Thymus (tissue), 11 donors: ENCODE results near the gene LIME1. TPM values are rescaled to one million over a fixed set of nuclear protein-coding genes. Genes with fewer than 3 reads are reported as not detected.

Experiments
- DNase-seq, 9 donors: peaks; one replicate each; pipeline ENCODE4 v3.0.0-alpha.2; 2013; ENCODE audit warnings: low spot score in 9 of 9, low read depth in 6 of 9, missing footprints in 1 of 9
- H3K27ac ChIP-seq, 2 donors: one replicate each; pipeline ENCODE4 v1.5.1; 2013; ENCODE audit warnings: control low read depth in 1 of 2, low read depth in 1 of 2, low read length in 1 of 2, mild to moderate bottlenecking in 1 of 2, moderate library complexity in 1 of 2
- H3K27me3 ChIP-seq, 2 donors: one replicate each; pipeline ENCODE4 v1.5.1; 2013; ENCODE audit warnings: low read length in 1 of 2; ENCODE audit not compliant: control insufficient read depth in 2 of 2, insufficient read depth in 1 of 2
- H3K36me3 ChIP-seq, 2 donors: one replicate each; pipeline ENCODE4 v1.5.1; 2013; ENCODE audit warnings: low read length in 1 of 2, mild to moderate bottlenecking in 1 of 2, moderate library complexity in 1 of 2; ENCODE audit not compliant: control insufficient read depth in 2 of 2, insufficient read depth in 2 of 2
- H3K4me1 ChIP-seq, 2 donors: one replicate each; pipeline ENCODE4 v1.5.1; 2013; ENCODE audit warnings: low read length in 2 of 2; ENCODE audit not compliant: control insufficient read depth in 2 of 2, insufficient read depth in 2 of 2
- H3K4me3 ChIP-seq, 2 donors: one replicate each; pipeline ENCODE4 v1.5.1; 2013; ENCODE audit warnings: low read length in 2 of 2, control low read depth in 1 of 2, mild to moderate bottlenecking in 1 of 2
- H3K9me3 ChIP-seq, 2 donors: one replicate each; pipeline ENCODE4 v1.5.1; 2013; ENCODE audit warnings: low read length in 1 of 2, mild to moderate bottlenecking in 1 of 2; ENCODE audit not compliant: control insufficient read depth in 2 of 2, insufficient read depth in 1 of 2
- WGBS: extraction: QIAGEN DNeasy Blood & Tissue Kit; methylation state at CpG from one replicate; pipeline ENCODE4 v1.1.7; 2013; 5-methylcytosine and 5-hydroxymethylcytosine counted together
- polyA plus RNA-seq: library from polyadenylated mRNA; stranded (reverse); fragments of 200-250 nt; gene quantifications from one replicate; pipeline ENCODE4 v1.2.3, GENCODE V29; 2013
- total RNA-seq: library from RNA; stranded (reverse); fragments of 120-200 nt; gene quantifications from one replicate; pipeline ENCODE4 v1.2.4, GENCODE V29; 2013
- donor health status: healthy.

LIME1 gene
- total and polyA plus RNA-seq, 2 donors = 80.5 to 181 TPM

DNA sequence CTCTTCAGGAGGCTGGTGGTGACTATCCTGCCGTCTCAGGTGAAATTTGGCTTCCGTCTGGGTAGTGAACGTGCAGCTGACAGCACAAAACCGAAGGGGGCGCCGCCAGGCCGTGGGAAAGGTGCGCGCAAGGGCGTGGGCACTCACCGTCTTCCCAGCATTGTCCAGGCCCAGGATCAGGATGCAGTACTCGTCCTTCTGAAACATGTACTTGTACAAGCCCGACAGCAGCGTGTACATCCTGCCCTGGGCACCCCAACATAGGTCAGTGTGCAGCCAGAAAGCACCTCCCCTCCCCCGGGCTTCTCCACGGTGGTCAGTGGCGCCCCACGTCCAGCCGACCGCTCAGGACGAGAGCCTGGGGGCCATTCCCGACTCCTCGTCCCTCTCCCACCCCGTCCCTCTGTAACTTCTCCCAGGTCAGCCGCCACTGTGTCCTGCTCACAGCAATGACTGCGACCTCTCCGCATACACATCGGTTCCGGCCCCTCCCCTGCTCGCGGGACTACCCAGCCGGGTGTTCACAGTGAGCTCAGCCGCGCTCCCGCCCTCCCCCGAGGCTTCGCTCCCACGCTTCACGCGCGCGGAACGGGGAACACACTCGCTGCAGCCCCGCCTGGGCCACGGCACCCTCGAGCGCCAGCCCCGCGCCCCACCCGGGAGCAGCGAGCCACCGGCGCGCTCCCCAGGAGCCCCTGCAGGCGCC lies 29.5 kb upstream of the LIME1 start:
- Histone ChIP-seq H3K4me3 (peak overlapping the region; percentile 64 to 96), H3K36me3 (peaks cover 47 to 51% of the 10 kb centered on the region in 2 donors), H3K27ac (peak overlapping the region; percentile 87 to 93), H3K9me3 (no peaks in the 10 kb centered on the region), H3K4me1 (peaks cover 20 to 25% of the 10 kb centered on the region in 2 donors), H3K27me3 (no peaks in the 10 kb centered on the region)
- WGBS = 3% methylated on average over 56 of the region's 56 CpGs
- DNase-seq = peak in 6 of 9 donors; percentile 37 to 78 (median 58)

DNA sequence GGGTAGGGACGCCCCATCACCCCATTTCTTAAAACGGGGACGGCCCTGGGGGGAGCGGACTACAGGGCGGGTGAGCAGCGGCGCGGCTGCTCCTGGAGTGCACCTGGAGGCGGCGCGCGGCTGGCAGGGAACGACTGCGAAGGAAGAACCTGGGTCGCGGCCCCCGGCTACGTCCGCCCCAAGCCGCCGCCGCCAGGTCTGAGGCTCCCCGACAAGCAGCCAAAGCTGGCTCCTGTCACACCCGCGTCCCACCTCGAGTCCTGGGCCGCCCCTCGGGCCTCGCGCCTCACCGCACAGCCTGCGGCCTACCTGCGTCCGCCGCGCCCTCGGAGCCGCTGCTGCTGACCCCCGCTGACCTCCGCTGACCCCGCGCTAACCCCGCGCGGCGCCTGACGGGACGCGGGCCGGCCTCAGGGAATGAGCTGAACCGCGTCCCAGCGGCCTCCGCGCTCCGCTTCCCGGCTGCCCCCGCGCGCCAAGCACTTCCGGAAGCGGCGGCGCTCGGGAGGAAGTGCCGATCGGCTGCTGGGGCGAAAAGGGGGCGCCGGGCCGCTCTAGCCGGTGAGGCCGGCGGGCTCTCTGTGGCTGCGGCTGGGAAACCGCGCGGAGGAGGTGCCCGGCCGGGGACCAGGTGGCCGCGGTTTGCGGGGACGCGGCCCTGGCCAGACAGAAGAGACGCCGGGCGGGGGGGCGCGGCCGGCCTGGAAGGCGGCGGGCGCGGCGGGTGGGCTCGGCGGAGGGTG lies 28.7 kb upstream of the LIME1 start, which contains the start of the genes ARFRP1 and ZGPAT:
Gene ARFRP1, minus strand, starts transcription at position 419 of the 743 bp plus-strand sequence. CDS start 885 bp downstream, outside the sequence.
Gene ZGPAT, plus strand, starts transcription at position 482 of the 743 bp plus-strand sequence. CDS start 542 bp downstream, outside the sequence.
- Histone ChIP-seq H3K27me3 (no peaks in the 10 kb centered on the region), H3K9me3 (no peaks in the 10 kb centered on the region), H3K36me3 (peaks cover 47 to 58% of the 10 kb centered on the region in 2 donors), H3K4me1 (peaks cover 20 to 25% of the 10 kb centered on the region in 2 donors), H3K4me3 (peak within 1 kb of the TSS; percentile 64 to 96), H3K27ac (peak within 1 kb of the TSS; percentile 87 to 93)
- DNase-seq = peak; percentile 58 to 94 (median 82)
- WGBS = under 1% methylated on average over 98 of the region's 98 CpGs

DNA sequence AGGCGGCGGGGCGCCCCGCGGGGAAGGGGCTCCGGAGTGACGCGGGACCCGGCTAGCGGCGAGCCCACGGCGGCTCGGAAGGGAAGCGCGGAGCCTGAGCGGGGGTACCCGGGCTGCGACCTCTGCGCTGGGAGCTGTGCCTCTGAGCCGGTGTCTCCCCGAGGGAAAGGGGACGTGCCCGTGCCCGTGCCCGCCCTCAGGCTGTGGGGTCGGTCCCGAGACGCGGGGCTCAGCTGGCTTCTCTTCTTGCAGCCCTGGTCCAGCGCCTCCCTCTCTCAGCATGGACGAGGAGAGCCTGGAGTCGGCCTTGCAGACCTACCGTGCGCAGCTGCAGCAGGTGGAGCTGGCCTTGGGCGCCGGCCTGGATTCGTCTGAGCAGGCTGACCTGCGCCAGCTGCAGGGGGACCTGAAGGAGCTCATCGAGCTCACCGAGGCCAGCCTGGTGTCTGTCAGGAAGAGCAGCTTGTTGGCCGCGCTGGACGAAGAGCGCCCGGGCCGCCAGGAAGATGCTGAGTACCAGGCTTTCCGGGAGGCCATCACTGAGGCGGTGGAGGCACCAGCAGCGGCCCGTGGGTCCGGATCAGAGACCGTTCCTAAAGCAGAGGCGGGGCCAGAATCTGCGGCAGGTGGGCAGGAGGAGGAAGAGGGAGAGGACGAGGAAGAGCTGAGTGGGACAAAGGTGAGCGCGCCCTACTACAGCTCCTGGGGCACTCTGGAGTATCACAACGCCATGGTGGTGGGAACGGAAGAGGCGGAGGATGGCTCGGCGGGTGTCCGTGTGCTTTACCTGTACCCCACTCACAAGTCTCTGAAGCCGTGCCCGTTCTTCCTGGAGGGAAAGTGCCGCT lies 27.9 kb upstream of the LIME1 start:
- WGBS = 32% methylated on average over 66 of the region's 67 CpGs
- Histone ChIP-seq H3K27ac (peak overlapping the region; percentile 26 to 89), H3K4me3 (peak overlapping the region; percentile 64 to 96), H3K4me1 (peaks cover 20 to 23% of the 10 kb centered on the region in 2 donors), H3K27me3 (no peaks in the 10 kb centered on the region), H3K9me3 (no peaks in the 10 kb centered on the region), H3K36me3 (peaks cover 44 to 59% of the 10 kb centered on the region in 2 donors)
- peak in 1 of 9 donors; percentile 28 for DNase-seq

GRCh38 chr20:63709149-63709527 lies 27.3 kb upstream of the LIME1 start:
- H3K4me3 ChIP-seq = peak overlapping the region in 1 of 2 donors; percentile 64
- no peak overlapping the region for H3K27ac ChIP-seq

DNA sequence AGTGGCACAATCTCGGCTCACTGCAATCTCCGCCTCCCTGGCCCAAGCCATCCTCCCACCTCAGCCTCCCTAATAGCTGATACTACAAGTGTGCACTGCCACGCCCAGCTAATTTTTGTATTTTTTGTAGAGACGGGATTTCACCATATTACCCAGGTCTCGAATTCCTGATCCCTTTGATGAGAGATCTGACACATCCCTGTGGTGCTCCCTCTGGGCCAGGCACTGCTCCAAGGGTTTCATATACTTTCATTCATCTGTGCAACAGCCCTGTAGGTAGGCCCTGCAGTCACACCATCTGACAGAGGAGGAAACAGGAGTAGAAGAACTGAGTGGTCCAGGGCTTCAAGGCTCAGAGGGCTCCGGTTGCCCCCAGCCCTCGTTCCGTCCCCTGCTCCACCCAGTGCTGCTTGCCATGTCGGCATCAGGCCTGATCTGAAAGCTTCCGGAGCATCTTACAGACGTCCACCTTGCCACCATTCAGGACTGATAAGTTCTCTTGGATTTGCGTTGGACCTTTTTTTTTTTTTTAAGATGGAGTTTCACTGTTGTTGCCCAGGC lies 25.3 kb upstream of the LIME1 start:
- peaks cover 30 to 52% of the 10 kb centered on the region in 2 donors for H3K36me3 ChIP-seq
- WGBS = 93% methylated on average over 12 of the region's 12 CpGs
- H3K9me3 ChIP-seq = peaks cover 2 to 19% of the 10 kb centered on the region in 2 donors
- H3K27me3 ChIP-seq = no peaks in the 10 kb centered on the region
- no peak overlapping the region for H3K4me3 ChIP-seq
- no peak for DNase-seq
- H3K27ac ChIP-seq = no peak overlapping the region
- peaks cover 19 to 20% of the 10 kb centered on the region in 2 donors for H3K4me1 ChIP-seq

More at GRCh38 chr20:63709149-63709527, 27.3 kb upstream of the LIME1 start:
- WGBS = 96% methylated on average over 17 of the region's 17 CpGs
- Histone ChIP-seq H3K27me3 (no peaks in the 10 kb centered on the region), H3K36me3 (peaks cover 39 to 56% of the 10 kb centered on the region in 2 donors), H3K9me3 (peaks cover 0 to 3% of the 10 kb centered on the region in 2 donors), H3K4me1 (peaks cover 20 to 23% of the 10 kb centered on the region in 2 donors)
- DNase-seq = no peak

DNA sequence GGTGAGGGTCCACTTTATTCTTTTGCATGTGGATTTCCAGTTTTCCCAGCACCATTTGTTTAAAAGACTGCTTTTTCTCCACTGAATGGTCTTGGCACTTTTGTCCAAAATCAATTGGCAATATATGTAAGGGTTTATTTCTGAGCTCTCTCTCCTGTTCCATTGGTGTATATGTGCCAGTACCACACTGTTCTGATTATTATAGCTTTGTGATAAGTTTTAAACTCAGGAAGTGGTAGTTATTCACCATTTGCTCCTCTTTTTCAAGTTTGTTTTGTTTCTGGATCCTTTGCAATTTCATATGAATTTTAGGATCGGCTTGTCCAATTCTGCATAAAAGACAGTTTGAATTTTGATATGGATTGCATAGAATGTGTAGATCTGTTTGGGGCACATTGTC lies 24.3 kb upstream of the LIME1 start:
- Histone ChIP-seq H3K27me3 (no peaks in the 10 kb centered on the region), H3K9me3 (peaks cover 2 to 19% of the 10 kb centered on the region in 2 donors), H3K27ac (no peak overlapping the region), H3K4me3 (no peak overlapping the region), H3K36me3 (peaks cover 27 to 55% of the 10 kb centered on the region in 2 donors), H3K4me1 (peaks cover 12% of the 10 kb centered on the region in 2 donors)
- WGBS = 97% methylated on average over 1 of the region's 1 CpG
- no peak for DNase-seq

DNA sequence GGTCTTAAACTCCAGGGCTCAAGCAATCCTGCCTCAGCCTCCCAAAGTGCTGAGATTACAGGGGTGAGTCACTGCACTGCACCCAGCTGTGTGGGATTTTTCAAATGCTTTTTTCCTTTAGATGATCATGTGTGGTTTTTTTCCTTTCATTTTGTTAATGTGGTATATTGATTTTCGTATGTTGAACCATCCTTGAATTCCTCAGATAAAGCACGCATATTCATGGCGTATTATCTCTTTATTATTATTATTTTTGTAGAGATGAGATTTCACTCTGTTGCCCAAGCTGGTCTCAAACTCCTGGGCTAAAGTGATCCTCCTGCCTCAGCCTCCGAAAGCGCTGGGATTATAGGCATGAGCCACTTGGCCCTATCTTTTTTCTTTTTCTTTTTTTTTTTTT lies 21.6 kb upstream of the LIME1 start:
- no peak for DNase-seq
- Histone ChIP-seq H3K27me3 (no peaks in the 10 kb centered on the region), H3K4me1 (peaks cover 0 to 3% of the 10 kb centered on the region in 2 donors), H3K27ac (no peak overlapping the region), H3K36me3 (peaks cover 39 to 65% of the 10 kb centered on the region in 2 donors), H3K9me3 (peaks cover 4 to 29% of the 10 kb centered on the region in 2 donors), H3K4me3 (no peak overlapping the region)
- WGBS = 99% methylated on average over 5 of the region's 5 CpGs

DNA sequence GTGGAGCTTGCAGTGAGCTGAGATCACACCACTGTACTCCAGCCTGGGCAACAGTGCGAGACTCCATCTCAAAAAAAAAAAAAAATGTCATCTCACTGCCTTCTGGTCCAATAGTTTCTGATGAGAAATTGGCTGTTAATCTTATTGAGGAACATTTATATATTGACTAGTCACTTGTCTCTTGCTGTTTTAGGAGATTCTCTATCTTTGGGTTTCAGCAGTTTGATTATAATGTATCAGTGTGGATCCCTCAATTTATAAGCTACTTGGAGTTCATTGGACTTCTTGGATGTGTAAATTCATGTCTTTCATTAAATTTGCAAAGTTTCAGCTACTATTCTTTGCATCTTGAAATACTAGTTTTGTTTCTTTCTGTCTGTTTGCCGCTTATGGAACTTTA lies 17.5 kb upstream of the LIME1 start:
- Histone ChIP-seq H3K36me3 (peaks cover 46 to 62% of the 10 kb centered on the region in 2 donors), H3K9me3 (peaks cover 4 to 28% of the 10 kb centered on the region in 2 donors)

More for the DNA sequence above, 17.5 kb upstream of the LIME1 start:
- H3K4me1 ChIP-seq = no peaks in the 10 kb centered on the region
- no peaks in the 10 kb centered on the region for H3K27me3 ChIP-seq
- no peak for DNase-seq
- no peak overlapping the region for H3K27ac ChIP-seq
- no peak overlapping the region for H3K4me3 ChIP-seq
- 100% methylated on average over 2 of the region's 2 CpGs for WGBS
